ENCODE data around the gene PPP2R3B.

Gene PPP2R3B

GRCh38 chrX:300334-300733 lies 86.4 kb downstream of the PPP2R3B start:
- TF ChIP-seq, protein P1, sequence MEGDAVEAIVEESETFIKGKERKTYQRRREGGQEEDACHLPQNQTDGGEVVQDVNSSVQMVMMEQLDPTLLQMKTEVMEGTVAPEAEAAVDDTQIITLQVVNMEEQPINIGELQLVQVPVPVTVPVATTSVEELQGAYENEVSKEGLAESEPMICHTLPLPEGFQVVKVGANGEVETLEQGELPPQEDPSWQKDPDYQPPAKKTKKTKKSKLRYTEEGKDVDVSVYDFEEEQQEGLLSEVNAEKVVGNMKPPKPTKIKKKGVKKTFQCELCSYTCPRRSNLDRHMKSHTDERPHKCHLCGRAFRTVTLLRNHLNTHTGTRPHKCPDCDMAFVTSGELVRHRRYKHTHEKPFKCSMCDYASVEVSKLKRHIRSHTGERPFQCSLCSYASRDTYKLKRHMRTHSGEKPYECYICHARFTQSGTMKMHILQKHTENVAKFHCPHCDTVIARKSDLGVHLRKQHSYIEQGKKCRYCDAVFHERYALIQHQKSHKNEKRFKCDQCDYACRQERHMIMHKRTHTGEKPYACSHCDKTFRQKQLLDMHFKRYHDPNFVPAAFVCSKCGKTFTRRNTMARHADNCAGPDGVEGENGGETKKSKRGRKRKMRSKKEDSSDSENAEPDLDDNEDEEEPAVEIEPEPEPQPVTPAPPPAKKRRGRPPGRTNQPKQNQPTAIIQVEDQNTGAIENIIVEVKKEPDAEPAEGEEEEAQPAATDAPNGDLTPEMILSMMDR (conservative IDR thresholded peaks at IDR 0.05; ENCODE audit: low read depth, low read length): no peak
- no peak for DNase-seq (ENCODE audit: low read depth)
- no peak overlapping the region for H3K4me3 ChIP-seq (ENCODE audit: low read depth, low read length)

GRCh38 chrX:298993-299392 lies 87.7 kb downstream of the PPP2R3B start:
- TF ChIP-seq, protein P1 (conservative IDR thresholded peaks at IDR 0.05; ENCODE audit: low read depth, low read length): no peak
- no peak for DNase-seq (ENCODE audit: low read depth)
- no peak overlapping the region for H3K4me3 ChIP-seq (ENCODE audit: low read depth, low read length)

DNA sequence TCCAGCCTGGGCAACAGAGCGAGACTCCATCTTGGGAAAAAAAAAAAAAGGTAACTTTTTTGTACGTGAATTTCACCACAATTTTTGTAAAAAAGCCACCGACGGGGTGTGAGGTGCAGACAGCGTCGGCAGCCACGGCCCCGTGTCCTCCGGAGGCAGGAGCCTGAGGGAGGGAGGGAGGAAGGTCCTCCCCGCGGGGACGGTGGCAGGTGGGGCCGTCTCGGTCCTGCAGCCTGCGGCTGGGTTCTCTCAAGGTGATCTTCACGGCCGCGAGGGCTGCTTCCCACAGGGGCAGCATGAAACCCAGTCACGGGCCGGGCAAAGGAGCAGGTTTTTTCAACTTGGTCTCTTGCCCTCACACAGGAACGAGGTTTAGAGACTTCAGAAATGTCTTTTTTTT lies 91.6 kb downstream of the PPP2R3B start:
- TF ChIP-seq, protein P1 (conservative IDR thresholded peaks at IDR 0.05; ENCODE audit: low read depth, low read length): no peak
- H3K4me3 ChIP-seq (ENCODE audit: low read depth, low read length): no peak overlapping the region
- no peak for DNase-seq (ENCODE audit: low read depth)

DNA sequence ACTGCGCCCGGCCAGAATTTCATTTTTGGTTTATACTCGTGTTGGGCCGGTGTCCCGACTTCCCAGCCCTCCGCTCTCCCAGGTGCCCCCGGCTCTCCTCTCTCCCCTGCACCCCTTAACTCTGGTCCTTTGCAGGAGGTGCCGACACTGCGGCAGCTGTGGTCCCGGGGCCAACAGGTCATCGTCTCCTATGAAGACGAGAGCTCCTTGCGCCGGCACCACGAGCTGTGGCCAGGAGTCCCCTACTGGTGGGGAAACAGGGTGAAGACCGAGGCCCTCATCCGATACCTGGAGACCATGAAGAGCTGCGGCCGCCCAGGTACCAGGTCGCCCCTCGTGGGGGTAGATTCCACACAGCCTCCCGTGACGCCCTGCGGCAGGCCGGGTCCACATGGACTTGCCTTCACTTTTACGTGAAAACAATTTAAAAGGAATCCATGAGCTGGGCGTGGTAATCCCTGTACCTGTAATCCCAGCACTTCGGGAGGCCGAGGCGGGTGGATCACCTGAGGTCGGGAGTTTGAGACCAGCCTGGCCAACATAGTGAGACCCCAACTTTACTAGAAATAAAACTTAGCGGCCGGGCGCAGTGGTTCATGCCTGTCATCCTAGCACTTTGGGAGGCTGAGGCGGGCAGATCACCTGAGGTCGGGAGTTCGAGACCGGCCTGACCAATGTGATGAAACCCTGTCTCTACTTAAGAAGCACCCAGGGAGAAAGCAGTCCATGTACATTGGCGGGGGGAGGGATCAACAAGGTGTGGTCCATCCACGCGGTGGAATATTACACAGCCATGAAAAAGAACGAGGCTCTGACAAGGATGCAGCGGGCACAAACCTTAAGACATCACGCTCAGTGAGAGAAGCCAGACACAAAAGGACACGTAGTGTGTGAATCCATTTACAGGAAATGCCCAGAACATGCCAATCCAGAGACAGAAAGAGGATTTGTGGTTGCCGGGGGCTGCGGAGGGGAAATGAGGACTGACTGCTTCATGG lies 93.5 kb downstream of the PPP2R3B start:
- no peak for DNase-seq (ENCODE audit: low read depth)
- TF ChIP-seq, protein P1 (conservative IDR thresholded peaks at IDR 0.05; ENCODE audit: low read depth, low read length): no peak
- H3K4me3 ChIP-seq (ENCODE audit: low read depth, low read length): no peak overlapping the region

GRCh38 chrX:291411-291901 lies 95.3 kb downstream of the PPP2R3B start:
- H3K4me3 ChIP-seq (ENCODE audit: low read depth, low read length): no peak overlapping the region
- TF ChIP-seq, protein P1 (conservative IDR thresholded peaks at IDR 0.05; ENCODE audit: low read depth, low read length): no peak
- no peak for DNase-seq (ENCODE audit: low read depth)

GRCh38 chrX:290476-291166 lies 96.1 kb downstream of the PPP2R3B start:
- TF ChIP-seq, protein P1 (conservative IDR thresholded peaks at IDR 0.05; ENCODE audit: low read depth, low read length): no peak
- no peak overlapping the region for H3K4me3 ChIP-seq (ENCODE audit: low read depth, low read length)
- DNase-seq (ENCODE audit: low read depth): no peak

Measured in choroid plexus epithelial cell (primary cell).